Muscle layer of colon (tissue), 2 donors: Measurements from ENCODE around the gene CAD.
"Not testable (repeated sequence)": the region's sequence is repeated elsewhere in the genome, so short reads cannot be mapped to it uniquely, and the experiment has no call there.

ENCODE experiments used
- H3K27ac ChIP-seq: one replicate; pipeline ENCODE4 v1.7.0; 2013; ENCODE audit warnings: low read depth, mild to moderate bottlenecking, low read length, moderate library complexity
- H3K27me3 ChIP-seq, 2 donors: one replicate each; pipeline ENCODE4 v1.7.0; 2013; ENCODE audit warnings: low read length in 2 of 2, mild to moderate bottlenecking in 2 of 2; ENCODE audit not compliant: insufficient read depth in 2 of 2, control insufficient read depth in 1 of 2
- H3K36me3 ChIP-seq: one replicate; pipeline ENCODE4 v1.7.0; 2013; ENCODE audit warnings: mild to moderate bottlenecking, low read length; ENCODE audit not compliant: insufficient read depth
- H3K4me1 ChIP-seq: one replicate; pipeline ENCODE4 v1.7.0; 2013; ENCODE audit warnings: mild to moderate bottlenecking, low read length; ENCODE audit not compliant: insufficient read depth
- H3K4me3 ChIP-seq, 2 donors: one replicate each; pipeline ENCODE4 v1.7.0; 2013; ENCODE audit warnings: low read length in 2 of 2, low read depth in 1 of 2, mild to moderate bottlenecking in 1 of 2, moderate library complexity in 1 of 2
- H3K9ac ChIP-seq: one replicate; pipeline ENCODE4 v1.7.0; 2013; ENCODE audit warnings: low read length
- H3K9me3 ChIP-seq: one replicate; pipeline ENCODE4 v1.7.0; 2013; ENCODE audit warnings: mild to moderate bottlenecking, low read length
- donor health status: abdominal sarcoma.
- donor health status: Adenocarcinoma of cecum.

The CAD gene

GRCh38 chr2:27184115-27184514, 33.1 kb upstream of the CAD start:
- Histone ChIP-seq H3K4me3 (no peak overlapping the region), H3K27ac (no peak overlapping the region), H3K9ac (no peak overlapping the region), H3K9me3 (no peaks in the 10 kb centered on the region), H3K36me3 (no peaks in the 10 kb centered on the region), H3K4me1 (no peaks in the 10 kb centered on the region), H3K27me3 (peaks cover 0 to under 1% of the 10 kb centered on the region in 2 donors)

- Histone ChIP-seq H3K4me1 (no peaks in the 10 kb centered on the region), H3K9ac (no peak overlapping the region)
Observed at GRCh38 chr2:27185331-27186026, 31.7 kb upstream of the CAD start.

GRCh38 chr2:27186613-27187345, 30.4 kb upstream of the CAD start:
- no peaks in the 10 kb centered on the region for H3K36me3 ChIP-seq
- H3K4me3 ChIP-seq = no peak overlapping the region
- no peak overlapping the region for H3K9ac ChIP-seq
- H3K9me3 ChIP-seq = no peaks in the 10 kb centered on the region
- no peaks in the 10 kb centered on the region for H3K4me1 ChIP-seq
- H3K27me3 ChIP-seq = no peaks in the 10 kb centered on the region
- H3K27ac ChIP-seq = no peak overlapping the region

More at GRCh38 chr2:27185331-27186026, 31.7 kb upstream of the CAD start:
- no peaks in the 10 kb centered on the region for H3K27me3 ChIP-seq
- H3K27ac ChIP-seq = no peak overlapping the region
- no peaks in the 10 kb centered on the region for H3K9me3 ChIP-seq
- H3K4me3 ChIP-seq = no peak overlapping the region
- H3K36me3 ChIP-seq = no peaks in the 10 kb centered on the region

- no peaks in the 10 kb centered on the region for H3K36me3 ChIP-seq
- H3K27me3 ChIP-seq = no peaks in the 10 kb centered on the region
- no peak overlapping the region for H3K9ac ChIP-seq
- no peak overlapping the region for H3K27ac ChIP-seq
- H3K4me1 ChIP-seq = no peaks in the 10 kb centered on the region
- H3K4me3 ChIP-seq = no peak overlapping the region
- H3K9me3 ChIP-seq = no peaks in the 10 kb centered on the region
Observed at GRCh38 chr2:27189989-27190388, 27.2 kb upstream of the CAD start.

GRCh38 chr2:27191070-27191829, 25.9 kb upstream of the CAD start:
- no peak overlapping the region for H3K4me3 ChIP-seq
- H3K9ac ChIP-seq = no peak overlapping the region
- no peaks in the 10 kb centered on the region for H3K4me1 ChIP-seq
- no peak overlapping the region for H3K27ac ChIP-seq
- H3K27me3 ChIP-seq = no peaks in the 10 kb centered on the region
- no peaks in the 10 kb centered on the region for H3K9me3 ChIP-seq
- H3K36me3 ChIP-seq = no peaks in the 10 kb centered on the region

- Histone ChIP-seq H3K9ac (no peak overlapping the region), H3K36me3 (no peaks in the 10 kb centered on the region), H3K4me3 (no peak overlapping the region), H3K4me1 (no peaks in the 10 kb centered on the region), H3K27ac (no peak overlapping the region), H3K9me3 (no peaks in the 10 kb centered on the region), H3K27me3 (no peaks in the 10 kb centered on the region)
Observed at GRCh38 chr2:27194538-27195354, 22.4 kb upstream of the CAD start.

- not testable (repeated sequence) for H3K9me3 ChIP-seq, H3K4me3 ChIP-seq, H3K9ac ChIP-seq, H3K27me3 ChIP-seq, H3K4me1 ChIP-seq, H3K36me3 ChIP-seq, H3K27ac ChIP-seq
Observed at GRCh38 chr2:27195799-27196198, 21.4 kb upstream of the CAD start.

GRCh38 chr2:27198068-27198467, 19.1 kb upstream of the CAD start:
- H3K4me3 ChIP-seq, H3K27me3 ChIP-seq, H3K27ac ChIP-seq, H3K36me3 ChIP-seq, H3K9ac ChIP-seq, H3K4me1 ChIP-seq, H3K9me3 ChIP-seq: not testable (repeated sequence)

GRCh38 chr2:27198627-27199026, 18.5 kb upstream of the CAD start:
- Histone ChIP-seq H3K4me1 (no peaks in the 10 kb centered on the region), H3K27ac (no peak overlapping the region), H3K27me3 (no peaks in the 10 kb centered on the region), H3K9me3 (no peaks in the 10 kb centered on the region), H3K9ac (no peak overlapping the region), H3K36me3 (peaks cover 5% of the 10 kb centered on the region), H3K4me3 (no peak overlapping the region)

GRCh38 chr2:27199241-27199640, 17.9 kb upstream of the CAD start:
- Histone ChIP-seq H3K9ac (no peak overlapping the region), H3K4me1 (no peaks in the 10 kb centered on the region), H3K27ac (no peak overlapping the region), H3K27me3 (no peaks in the 10 kb centered on the region), H3K4me3 (no peak overlapping the region), H3K9me3 (no peaks in the 10 kb centered on the region), H3K36me3 (peaks cover 11% of the 10 kb centered on the region)

- no peak overlapping the region for H3K4me3 ChIP-seq
- no peaks in the 10 kb centered on the region for H3K9me3 ChIP-seq
- H3K9ac ChIP-seq = no peak overlapping the region
- H3K27ac ChIP-seq = no peak overlapping the region
- H3K36me3 ChIP-seq = peaks cover 33% of the 10 kb centered on the region
- H3K4me1 ChIP-seq = no peaks in the 10 kb centered on the region
- H3K27me3 ChIP-seq = no peaks in the 10 kb centered on the region
Observed at GRCh38 chr2:27201675-27202074, 15.5 kb upstream of the CAD start.
